GM21529 (cell line): ENCODE results near the gene IFNGR1.
A peak's percentile ranks its signal among the peaks of the same experiment; 100 is the strongest.
"Not testable (repeated sequence)": the region's sequence is repeated elsewhere in the genome, so short reads cannot be mapped to it uniquely, and the experiment has no call there.

ENCODE experiments used
- ATAC-seq: cut with Tn5 transposase; IDR thresholded peaks from one replicate; pipeline ENCODE4 v1.9.1; 2021; ENCODE audit not compliant: unreplicated experiment

Gene IFNGR1

DNA sequence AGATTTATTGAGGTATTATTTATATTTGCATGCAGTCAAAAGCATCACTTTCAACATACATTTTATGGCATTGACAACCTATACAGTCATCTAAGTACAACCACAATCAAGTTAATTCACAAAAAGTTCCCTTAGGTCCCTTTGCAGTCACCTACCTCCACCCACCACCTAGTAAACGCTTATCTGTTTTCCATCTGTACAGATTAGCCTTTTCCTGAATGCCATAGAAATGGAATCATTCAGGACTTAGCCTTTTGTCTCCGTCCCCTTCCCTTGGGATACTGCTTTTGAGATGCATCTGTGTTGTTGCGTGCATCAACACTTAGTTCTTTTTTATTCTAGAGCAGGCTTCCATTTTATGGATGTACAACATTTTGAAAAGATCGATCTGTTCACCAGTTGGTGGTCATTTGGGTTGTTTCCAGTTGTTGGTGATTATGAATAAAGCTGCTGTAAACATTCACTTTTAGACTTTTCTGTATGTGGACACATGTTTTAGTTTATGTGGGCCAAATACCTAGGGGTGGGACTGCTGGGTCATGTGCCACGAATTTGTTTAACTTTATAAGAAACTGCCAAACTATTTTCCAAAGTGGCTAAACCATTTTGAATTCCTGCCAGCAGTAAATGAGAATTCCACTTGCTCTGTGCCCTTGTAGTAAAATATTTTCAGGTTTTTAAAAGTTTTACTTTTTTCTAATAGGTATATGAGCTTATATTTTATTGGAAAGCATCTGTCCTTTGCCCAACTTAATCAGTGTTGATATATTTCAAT is 17.6 kb upstream of the IFNGR1 start:
- no peak for ATAC-seq

DNA sequence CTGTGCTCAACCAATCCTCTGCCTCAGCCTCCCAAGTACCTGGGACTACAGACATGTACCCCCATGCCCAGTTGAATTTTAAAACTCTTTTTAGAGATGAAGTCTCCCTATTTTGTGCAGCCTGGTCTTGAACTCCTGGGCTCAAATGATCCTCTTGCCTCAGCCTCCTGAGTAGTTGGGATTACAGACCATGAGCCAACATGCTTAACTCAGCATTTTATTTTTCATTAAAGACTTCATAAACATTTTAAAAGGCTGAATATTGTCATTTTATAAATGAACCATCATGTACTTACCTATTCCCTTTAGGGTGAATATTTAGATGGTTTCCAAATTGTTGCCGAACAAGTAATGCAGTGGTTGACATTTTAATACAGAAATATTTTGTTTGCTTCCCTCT is 16.5 kb upstream of the IFNGR1 start:
- no peak for ATAC-seq

DNA sequence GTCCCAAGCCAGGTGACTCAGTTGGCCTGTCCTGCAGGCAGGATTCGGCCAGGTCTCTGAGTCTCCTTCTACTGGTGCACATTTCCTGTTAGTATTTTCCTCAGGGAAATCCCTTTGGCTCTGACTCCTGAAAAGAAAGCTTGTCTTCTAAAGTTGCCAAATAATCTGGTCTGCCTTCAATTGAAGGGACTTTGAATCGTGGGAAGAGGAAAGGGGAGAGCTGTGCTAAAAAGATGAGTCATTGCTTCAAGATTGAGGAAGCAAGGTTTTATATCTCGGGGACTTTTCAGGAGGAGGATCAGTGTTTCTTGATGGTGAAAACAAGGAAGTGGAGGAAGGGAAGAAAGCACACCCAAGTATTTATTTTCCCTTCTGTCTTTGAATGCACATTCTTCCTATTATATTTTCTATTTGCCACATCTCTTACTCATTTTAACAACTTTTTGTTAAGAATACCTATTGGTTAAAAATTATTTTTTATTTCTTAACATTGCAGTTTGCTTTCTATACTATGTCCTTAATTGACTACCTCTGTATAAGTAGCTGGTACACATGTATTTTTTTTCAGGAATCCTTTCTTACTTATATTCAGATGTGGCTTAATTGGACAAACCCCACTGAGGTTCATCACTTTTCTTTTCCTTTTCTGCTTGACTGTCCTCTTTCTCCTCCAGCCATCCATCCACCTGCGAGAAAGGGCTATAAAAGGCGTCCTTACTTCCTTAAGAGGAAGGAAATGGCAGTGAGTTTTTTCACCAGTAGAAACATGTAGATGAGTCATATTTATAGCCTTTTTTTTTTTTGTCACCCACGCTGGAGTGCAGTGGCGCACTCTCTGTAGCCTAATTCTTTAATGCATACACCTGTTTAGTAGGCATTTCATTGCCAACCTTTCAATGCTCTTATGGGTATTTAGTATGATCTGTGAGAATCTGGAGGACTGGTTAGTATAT is 15.0 kb upstream of the IFNGR1 start:
- ATAC-seq: peak; percentile 59

DNA sequence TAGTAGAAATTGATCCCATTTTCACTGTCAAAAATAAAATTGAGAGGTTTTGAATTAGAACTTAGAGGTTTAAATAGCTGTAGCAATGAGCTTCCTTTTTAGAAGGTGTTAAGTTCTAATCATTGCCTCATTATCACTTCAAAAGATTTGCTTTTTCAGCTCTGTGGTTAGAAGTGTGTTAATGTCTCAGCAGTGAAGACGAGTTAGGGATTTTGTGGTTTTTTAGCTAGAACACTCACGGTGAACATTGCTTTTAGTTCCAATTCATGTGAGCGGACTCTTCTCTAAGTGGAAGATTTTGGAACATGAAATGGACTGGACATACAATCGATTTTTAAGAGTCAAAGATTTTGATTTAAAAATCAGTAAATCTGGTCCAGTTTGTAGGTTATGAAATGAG is 12.7 kb upstream of the IFNGR1 start:
- ATAC-seq: no peak

DNA sequence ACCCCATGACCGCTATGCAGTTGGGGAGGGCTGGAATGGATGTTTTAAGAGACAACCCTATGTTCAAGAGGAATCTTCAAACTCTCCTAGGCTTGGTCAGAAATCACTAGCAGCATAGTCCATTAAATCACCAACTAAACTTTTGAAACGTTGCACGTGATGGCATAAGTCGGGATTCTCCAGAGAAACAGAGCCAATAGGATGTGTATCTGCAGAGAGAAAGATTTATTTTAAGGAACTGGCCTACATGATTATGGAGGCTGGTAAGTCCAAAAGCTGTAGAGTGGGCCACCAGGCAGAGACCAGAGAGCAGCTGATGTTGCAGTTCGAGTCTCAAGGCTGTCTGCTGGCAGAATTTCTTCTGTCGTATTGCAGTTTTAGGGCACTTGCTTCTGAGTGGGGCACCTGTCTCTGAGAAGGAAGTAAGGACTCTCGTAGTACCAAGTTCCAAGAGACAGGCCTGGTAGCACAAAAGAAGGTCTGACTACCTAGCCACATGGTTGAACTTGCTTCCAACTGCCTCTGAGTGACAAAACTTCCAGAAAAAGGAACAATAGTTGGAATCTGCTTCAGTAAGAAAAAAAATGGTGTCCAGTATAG is 11.9 kb upstream of the IFNGR1 start:
- no peak for ATAC-seq

DNA sequence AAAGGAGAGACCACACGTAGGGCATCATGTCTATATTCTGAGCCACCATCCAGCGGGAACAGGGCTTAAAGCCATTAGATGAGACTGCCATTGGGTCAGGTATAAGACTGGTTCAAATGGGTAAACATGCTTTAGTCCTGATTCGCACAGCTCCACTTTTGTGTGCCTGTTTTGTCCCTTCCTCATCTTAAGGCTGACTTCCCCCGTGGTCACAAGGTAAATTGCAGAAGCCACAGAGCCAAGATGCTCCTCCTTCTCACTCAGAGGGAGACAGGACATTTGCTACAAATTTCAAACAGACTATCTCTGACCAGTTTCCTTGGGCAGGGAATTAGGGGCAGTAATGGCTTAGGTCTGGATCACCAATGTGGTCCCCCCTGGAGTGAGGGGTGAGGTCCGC is 11.4 kb upstream of the IFNGR1 start:
- no peak for ATAC-seq

DNA sequence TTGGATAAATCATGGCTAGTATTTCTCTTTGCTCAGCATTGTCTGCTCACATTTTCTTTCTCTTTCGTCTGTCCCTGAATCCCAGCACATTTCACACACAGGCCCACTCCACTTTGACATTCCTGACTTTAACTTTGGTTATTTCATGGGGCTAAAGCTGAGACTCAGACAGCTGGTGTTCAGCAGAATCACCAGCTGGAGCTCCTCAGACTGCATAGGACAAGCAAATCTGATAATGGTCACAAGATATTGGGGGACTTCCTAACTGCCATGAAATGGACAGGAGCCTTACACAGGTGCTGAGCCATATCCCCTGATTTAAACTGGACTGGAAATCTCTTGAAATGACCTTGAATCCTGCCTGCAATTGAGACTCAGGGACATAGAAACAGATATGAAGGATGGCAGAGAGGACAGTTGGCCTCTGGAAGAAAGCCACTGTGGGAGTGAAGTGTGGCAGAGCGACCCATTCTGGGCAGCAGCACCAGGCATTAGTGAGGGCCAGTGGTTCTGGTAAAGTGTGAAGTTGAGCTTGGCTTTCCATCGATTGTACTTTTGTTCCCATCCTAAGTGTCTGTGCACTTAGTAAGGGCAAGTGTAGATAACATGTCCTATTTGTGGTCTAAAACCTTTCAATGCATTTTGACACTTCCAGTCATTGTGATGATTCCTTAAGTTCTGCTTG is 10.0 kb upstream of the IFNGR1 start:
- ATAC-seq: no peak

DNA sequence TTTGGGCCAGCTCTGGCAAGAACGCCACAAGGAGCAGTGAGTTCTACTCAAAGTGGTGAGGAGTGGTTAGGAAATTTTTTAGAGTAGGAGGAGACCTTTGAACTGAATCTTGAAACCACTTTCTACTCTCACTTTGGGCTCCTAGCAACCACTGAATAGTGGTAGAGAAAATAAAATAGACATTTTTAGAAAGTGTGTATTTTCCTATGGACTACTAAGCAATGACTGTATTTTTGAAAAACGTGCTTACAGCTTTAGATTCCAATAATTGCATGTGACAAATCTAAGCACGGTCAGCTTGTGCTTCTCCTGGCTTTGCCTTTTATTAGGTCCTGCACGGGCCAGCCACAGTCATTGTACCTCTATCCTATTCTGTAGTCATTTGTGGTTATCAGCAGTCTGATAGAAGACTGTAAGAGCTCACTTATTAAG is 8.7 kb upstream of the IFNGR1 start:
- peak; percentile 57 for ATAC-seq

DNA sequence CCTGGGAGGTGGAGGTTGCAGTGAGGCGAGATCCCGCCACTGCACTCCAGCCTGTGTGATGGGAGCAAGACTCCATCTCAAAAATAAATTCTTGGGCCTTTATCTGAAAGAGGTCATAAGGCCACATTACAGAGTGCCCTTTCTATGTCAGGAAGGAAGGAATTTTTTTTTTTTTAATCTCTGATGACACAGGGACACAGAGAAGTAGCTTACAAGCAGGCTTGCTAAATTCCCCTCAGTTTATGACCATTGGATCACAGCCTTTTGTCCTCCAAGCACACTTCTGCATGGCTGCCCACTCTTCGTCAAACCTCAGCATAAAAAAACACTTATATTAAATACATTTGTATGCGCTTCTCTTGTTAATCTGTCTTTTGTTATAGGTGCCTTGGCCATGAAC is 7.5 kb upstream of the IFNGR1 start:
- ATAC-seq: no peak

DNA sequence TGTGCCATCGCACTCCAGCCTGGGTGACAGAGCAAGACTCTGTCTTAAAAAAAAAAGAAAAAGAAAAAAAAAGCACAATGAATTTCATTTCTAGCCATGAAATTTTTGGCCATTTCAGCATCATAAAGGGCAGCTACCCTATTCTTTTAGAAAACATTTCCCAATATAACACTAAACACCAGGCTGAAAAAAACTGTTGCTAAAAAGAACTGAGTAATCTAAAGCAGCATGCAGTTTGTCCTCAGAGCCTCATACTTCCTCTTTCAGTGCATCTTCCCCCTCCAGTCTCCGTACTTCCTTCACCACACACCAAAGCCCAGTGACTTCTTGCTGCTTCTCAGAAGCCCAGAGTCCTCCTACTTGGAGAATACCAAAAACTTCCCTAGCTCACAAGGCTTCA is 5.6 kb upstream of the IFNGR1 start:
- peak; percentile 58 for ATAC-seq

DNA sequence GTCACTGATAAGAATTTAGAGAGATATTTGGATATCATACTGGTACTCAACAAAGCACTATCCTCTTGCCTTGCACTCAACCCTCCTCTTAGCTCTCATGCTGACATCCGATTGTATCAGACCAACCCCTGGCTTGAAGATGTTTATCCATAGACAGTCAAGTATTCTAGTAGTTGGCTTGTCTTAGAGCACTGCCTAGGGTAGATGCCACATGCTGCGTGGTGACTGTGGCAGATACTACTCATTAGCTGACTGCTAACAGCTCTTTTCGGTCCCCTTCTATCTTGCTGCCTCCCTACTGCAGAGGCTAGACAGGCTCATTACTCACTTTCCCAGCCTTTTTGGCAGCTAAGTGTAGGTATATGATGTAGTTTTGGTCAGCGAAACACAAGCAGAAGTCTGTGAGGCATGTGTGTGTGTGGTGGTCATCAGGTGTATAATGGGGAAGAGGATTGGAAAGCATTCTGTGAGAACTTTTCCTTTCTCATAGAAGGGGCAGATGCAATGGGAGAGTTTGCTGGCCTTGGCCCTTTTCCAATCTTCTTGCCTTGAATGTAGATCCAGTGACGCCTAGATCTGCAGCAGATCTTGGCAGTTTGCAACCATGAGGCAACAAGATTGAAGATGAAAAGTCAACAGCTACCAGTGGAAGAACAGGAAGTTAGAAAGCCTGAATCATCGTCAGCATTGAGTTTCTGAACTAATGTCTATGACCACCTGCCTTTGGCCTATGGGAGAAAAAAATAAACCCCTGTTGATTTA is 4.4 kb upstream of the IFNGR1 start:
- ATAC-seq: no peak

DNA sequence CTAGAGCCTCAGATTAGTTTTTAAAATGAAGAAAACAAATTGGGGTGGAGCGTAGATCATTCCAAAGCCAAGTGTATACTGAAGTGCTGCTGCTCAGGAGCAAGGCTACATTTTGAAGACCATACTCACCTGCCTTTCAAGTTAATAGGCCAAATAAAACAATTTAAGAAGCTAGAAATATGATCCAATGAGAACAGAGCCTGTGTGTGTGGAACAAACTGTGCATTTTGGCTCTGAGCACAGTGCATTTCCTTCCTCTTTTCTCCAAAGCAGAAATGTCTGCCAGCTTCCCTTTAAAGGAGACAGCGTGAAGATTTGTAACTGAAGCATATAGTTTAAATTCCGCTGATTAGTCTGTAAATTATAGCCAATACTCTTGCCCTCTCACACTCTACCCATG is 3.2 kb upstream of the IFNGR1 start:
- no peak for ATAC-seq

DNA sequence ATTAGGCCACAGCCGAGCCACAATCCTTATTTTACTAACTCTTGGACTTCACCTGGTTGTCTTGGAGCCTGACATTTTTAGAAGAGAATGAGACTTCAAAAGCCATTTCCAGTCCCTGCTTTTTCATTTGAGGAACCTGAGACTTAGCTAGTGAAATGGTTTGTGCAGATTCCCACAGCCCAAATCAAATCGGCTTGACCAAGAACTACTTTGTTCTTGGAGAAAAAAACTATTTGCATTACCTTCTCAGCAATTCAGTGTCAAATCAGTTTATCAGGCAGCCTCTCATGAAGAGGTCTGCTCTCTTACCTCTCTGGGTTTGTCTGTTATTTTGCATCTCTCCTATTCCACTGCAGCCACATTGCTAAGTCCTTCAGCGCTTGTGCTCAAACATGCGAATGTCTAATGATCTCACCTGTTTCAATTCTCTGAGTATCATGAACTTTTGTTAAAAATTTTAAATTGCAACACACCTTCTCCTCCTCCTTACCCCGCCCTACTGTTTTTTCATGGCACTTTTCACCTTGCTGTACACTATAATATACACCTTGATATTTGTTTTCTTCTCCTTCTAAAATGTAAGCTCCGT is 573 bp upstream of the IFNGR1 start:
- ATAC-seq: no peak

DNA sequence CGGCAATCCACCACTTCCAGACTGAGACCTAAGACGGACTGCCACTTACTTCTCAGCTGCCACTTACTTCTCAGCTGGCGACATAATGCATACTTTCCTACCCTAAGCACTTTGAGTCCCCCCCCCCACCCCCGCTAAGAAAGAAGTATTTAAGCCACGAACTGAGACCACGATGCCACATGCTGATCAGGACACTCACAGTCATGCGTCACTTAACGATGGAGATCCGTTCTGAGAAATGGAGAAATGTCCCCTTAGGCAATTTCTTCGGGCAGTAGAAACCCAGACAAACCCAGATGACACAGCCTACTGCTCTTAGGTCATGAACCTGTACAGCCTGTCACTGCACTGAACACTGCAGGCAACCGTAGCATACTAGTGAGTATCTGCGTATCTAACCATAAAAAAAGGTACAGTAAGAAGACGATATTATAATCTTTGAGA is 690 bp downstream of the IFNGR1 start:
- ATAC-seq: peak; percentile 29

DNA sequence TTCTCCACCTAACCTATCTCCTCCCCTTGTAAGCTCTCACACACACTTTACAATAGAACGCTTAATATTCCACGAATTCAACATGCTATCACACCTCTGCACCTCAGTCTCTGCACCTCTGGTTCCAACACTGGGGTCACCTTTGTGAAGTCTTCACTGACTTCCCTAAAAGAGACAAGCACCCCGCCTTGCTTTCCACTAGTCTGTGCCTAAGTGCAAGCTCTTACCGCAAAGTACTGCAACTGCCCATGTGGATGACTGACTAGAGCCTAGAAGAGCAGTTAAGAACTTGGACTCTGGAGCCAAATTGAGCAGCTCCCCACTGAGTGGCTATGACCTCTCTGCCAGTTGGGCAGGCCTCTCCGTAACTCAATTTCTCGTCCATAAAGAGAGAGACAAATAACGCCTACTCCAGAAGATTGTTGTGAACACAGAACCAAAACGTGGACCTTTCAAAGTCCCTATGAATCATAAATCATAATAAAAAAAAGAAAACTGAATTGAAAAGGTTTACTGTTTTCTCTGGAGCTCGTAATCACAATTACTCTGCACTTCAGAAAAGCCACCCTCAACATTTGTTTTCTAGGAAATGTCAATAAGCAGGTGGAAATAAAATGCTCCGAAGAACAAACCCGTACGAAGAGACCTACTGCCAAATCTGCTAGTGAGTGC is 1.2 kb downstream of the IFNGR1 start:
- peak; percentile 21 for ATAC-seq

DNA sequence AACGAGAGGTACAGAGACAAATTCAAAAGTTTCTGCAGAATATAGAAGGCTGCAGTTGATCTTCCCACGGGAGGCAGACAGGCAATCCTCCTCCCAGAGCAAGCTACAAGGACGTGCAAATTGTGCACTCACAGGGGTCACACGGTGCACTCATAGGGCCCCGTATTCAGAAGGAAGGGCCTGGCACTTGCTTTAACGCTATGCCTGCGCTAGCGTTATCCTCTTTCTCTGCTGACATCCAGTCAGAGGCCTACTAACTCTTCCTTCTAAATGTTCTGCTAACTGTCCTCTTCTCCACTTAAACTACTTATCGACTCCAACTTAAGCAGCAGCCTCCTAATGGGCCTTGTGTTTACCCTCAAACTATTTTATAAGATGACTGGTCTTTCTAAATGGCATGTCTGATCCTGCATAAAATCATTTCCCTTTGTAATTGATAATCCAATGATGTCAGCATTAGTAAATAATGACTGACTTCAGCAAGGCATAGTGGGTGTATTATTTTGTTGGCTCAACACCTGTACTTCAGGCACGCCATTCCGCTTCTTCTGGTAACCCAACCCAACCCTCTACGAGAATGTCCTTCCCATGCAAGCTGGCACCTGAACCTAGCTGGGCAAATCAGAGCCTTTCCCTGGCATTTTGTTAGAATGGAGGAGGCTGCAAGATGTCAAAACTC is 2.2 kb downstream of the IFNGR1 start:
- ATAC-seq: no peak

DNA sequence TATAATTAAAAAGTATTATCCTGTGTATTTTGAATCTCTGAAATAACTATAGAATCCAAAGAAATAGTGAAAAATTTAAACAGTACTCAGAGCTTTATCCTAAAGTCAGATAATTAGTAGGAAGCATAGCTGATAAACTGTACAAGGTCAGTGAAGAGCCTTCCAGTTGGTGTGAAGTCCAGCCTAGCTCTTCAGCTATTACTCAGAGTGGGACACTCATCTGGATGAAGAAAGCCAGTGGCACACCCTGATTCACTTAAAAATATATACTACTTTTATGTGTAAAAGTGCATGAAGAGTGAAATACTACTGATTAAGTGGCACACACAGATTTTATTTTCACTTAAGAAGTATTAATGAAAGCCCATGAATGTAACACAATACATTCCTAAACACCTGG is 3.1 kb downstream of the IFNGR1 start:
- no peak for ATAC-seq

DNA sequence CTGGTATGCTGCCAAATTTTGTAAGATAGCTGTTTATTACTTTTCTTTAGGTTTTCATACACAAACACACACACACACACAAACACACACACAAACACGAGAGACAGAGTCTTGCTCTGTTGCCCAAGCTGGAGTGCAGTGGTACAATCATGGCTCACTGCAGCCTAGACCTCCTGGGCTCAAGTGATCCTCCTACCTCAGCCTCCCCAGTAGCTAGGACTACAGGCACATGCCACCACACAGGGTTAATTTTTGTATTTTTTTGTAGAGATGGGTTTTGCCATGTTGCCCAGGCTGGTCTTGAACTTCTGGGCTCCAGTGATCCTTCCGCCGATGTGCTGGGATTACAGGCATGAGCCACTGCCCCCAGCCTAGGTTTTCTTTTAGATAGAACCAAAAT is 3.6 kb downstream of the IFNGR1 start:
- ATAC-seq: not testable (repeated sequence)

DNA sequence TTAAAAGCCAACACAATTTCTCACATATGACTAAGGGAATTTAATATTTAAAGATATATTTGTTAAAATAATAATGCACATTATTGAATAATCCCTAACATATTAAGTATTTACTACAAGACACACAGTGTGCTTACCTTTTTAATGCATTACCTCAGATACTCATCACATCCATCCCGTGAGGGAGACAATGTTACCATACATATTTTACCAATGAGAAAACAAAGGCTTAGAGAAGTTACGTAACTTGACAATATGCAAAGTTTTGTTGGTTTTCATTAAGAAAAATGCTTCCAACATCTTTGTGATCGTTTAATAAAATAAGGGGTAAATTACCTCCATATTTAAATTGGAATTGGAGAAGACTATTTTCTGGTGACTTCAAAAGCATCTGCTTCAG is 4.3 kb downstream of the IFNGR1 start:
- ATAC-seq: no peak
